Osteocyte (in vitro differentiated cells): ENCODE measurements around the gene HOXA7. TPM values are rescaled to one million over a fixed set of nuclear protein-coding genes. Genes with fewer than 3 reads are reported as not detected.

Experiments
- DNase-seq: peaks from one replicate; pipeline ENCODE4 v3.0.0; 2021; ENCODE audit warnings: mixed read lengths; ENCODE audit not compliant: unreplicated experiment; ENCODE audit errors: extremely low spot score
- H3K27ac Mint-ChIP-seq: one replicate; pipeline ENCODE4 v1.8.0; 2021; ENCODE audit warnings: mild to moderate bottlenecking, mixed read lengths; ENCODE audit not compliant: unreplicated experiment
- H3K27me3 Mint-ChIP-seq: one replicate; pipeline ENCODE4 v1.8.0; 2021; ENCODE audit warnings: mixed read lengths; ENCODE audit not compliant: unreplicated experiment
- H3K36me3 Mint-ChIP-seq: one replicate; pipeline ENCODE4 v1.8.0; 2021; ENCODE audit warnings: mixed read lengths; ENCODE audit not compliant: unreplicated experiment
- H3K4me1 Mint-ChIP-seq: one replicate; pipeline ENCODE4 v1.8.0; 2021; ENCODE audit warnings: mixed read lengths; ENCODE audit not compliant: unreplicated experiment
- H3K4me3 Mint-ChIP-seq: one replicate; pipeline ENCODE4 v1.8.0; 2021; ENCODE audit warnings: mild to moderate bottlenecking, moderate library complexity, mixed read lengths; ENCODE audit not compliant: unreplicated experiment
- H3K9me3 Mint-ChIP-seq: one replicate; pipeline ENCODE4 v1.8.0; 2021; ENCODE audit warnings: mixed read lengths; ENCODE audit not compliant: unreplicated experiment
- CTCF ChIP-seq: fragments of 200-600 bp; sonication (generic); IDR thresholded peaks from 2 replicates; pipeline ENCODE4 v1.5.0; 2021; ENCODE audit warnings: antibody characterized with exemption, mild to moderate bottlenecking, moderate library complexity
- total RNA-seq: library from RNA; stranded (reverse); gene quantifications from 2 replicates; pipeline ENCODE4 v1.2.1, GENCODE V29; 2021

The HOXA7 gene
- total RNA-seq, 1 donor from 2014 or later = not detected

GRCh38 chr7:27129729-27130539, 26.5 kb downstream of the HOXA7 start:
- Mint-ChIP-seq H3K36me3 (no peaks in the 10 kb centered on the region), H3K4me3 (no peak overlapping the region), H3K4me1 (peaks cover 2% of the 10 kb centered on the region), H3K9me3 (no peaks in the 10 kb centered on the region), H3K27ac (no peak overlapping the region), H3K27me3 (peaks cover 90% of the 10 kb centered on the region)
- no peak for DNase-seq
- TF ChIP-seq CTCF = no peak

GRCh38 chr7:27128776-27129728, 27.4 kb downstream of the HOXA7 start:
- TF ChIP-seq CTCF = no peak
- Mint-ChIP-seq H3K36me3 (no peaks in the 10 kb centered on the region), H3K4me1 (peaks cover 2% of the 10 kb centered on the region), H3K27ac (no peak overlapping the region), H3K4me3 (no peak overlapping the region), H3K27me3 (peaks cover 90% of the 10 kb centered on the region), H3K9me3 (no peaks in the 10 kb centered on the region)
- no peak for DNase-seq

- Mint-ChIP-seq H3K4me1 (peaks cover 2% of the 10 kb centered on the region), H3K36me3 (no peaks in the 10 kb centered on the region), H3K27me3 (peaks cover 90% of the 10 kb centered on the region), H3K27ac (no peak overlapping the region), H3K9me3 (no peaks in the 10 kb centered on the region), H3K4me3 (no peak overlapping the region)
- TF ChIP-seq CTCF = no peak
- DNase-seq = no peak
These were observed 28.4 kb downstream of the HOXA7 start for GRCh38 chr7:27128034-27128433.

- no peak for TF ChIP-seq CTCF
- H3K27ac Mint-ChIP-seq = no peak overlapping the region
- peaks cover 2% of the 10 kb centered on the region for H3K4me1 Mint-ChIP-seq
- peaks cover 91% of the 10 kb centered on the region for H3K27me3 Mint-ChIP-seq
- H3K36me3 Mint-ChIP-seq = no peaks in the 10 kb centered on the region
- H3K9me3 Mint-ChIP-seq = no peaks in the 10 kb centered on the region
- DNase-seq = no peak
- H3K4me3 Mint-ChIP-seq = no peak overlapping the region
These were observed 29.7 kb downstream of the HOXA7 start for GRCh38 chr7:27126596-27127327.
